Nephron (organoid): ENCODE data around the gene NPW.

ENCODE experiments used
- H3K27ac Mint-ChIP-seq, 3 experiments: 2 replicates each; pipeline ENCODE4 v1.8.0; 2020; ENCODE audit warnings: mixed read lengths in 3 of 3, mild to moderate bottlenecking in 2 of 3, moderate library complexity in 1 of 3
- H3K27me3 Mint-ChIP-seq: 2 replicates; pipeline ENCODE4 v1.8.0; 2021; ENCODE audit warnings: low read depth, mild to moderate bottlenecking, moderate library complexity, mixed read lengths
- H3K36me3 Mint-ChIP-seq: 2 replicates; pipeline ENCODE4 v1.8.0; 2020; ENCODE audit warnings: low read depth, mixed read lengths
- H3K4me1 Mint-ChIP-seq: 2 replicates; pipeline ENCODE4 v1.8.0; 2020; ENCODE audit warnings: mixed read lengths
- H3K4me3 Mint-ChIP-seq, 3 experiments: 2 replicates each; pipeline ENCODE4 v1.8.0; 2020; ENCODE audit warnings: mild to moderate bottlenecking in 3 of 3, mixed read lengths in 3 of 3, moderate library complexity in 2 of 3
- H3K9me3 Mint-ChIP-seq: 2 replicates; pipeline ENCODE4 v1.8.0; 2020; ENCODE audit warnings: mixed read lengths
- CTCF ChIP-seq, 3 experiments: fragments of 200-600 bp; sonication (generic); IDR thresholded peaks; one replicate each; pipeline ENCODE4 v1.5.0; 2021; ENCODE audit warnings: antibody characterized with exemption in 3 of 3; ENCODE audit not compliant: unreplicated experiment in 3 of 3

Gene NPW

GRCh38 chr16:2061023-2061422 lies 41.4 kb downstream of the NPW start:
- TF ChIP-seq CTCF (IDR thresholded peaks at IDR 0.05; ENCODE audit: unreplicated experiment in 3 of 3) = no peak
- Mint-ChIP-seq H3K4me3 (no peak overlapping the region), H3K27ac (no peak overlapping the region), H3K9me3 (no peaks in the 10 kb centered on the region), H3K27me3 (peaks cover 4% of the 10 kb centered on the region), H3K36me3 (peaks cover 17% of the 10 kb centered on the region), H3K4me1 (no peaks in the 10 kb centered on the region)

- H3K27ac Mint-ChIP-seq = no peak overlapping the region
- H3K36me3 Mint-ChIP-seq = peaks cover 19% of the 10 kb centered on the region
- no peaks in the 10 kb centered on the region for H3K9me3 Mint-ChIP-seq
- TF ChIP-seq CTCF (IDR thresholded peaks at IDR 0.05; ENCODE audit: unreplicated experiment in 3 of 3) = no peak
- peaks cover 4% of the 10 kb centered on the region for H3K27me3 Mint-ChIP-seq
- no peaks in the 10 kb centered on the region for H3K4me1 Mint-ChIP-seq
- H3K4me3 Mint-ChIP-seq = no peak overlapping the region
Measured at GRCh38 chr16:2061526-2061925, 41.9 kb downstream of the NPW start.

- Mint-ChIP-seq H3K9me3 (no peaks in the 10 kb centered on the region), H3K36me3 (peaks cover 26% of the 10 kb centered on the region), H3K27me3 (no peaks in the 10 kb centered on the region), H3K4me3 (no peak overlapping the region), H3K27ac (no peak overlapping the region), H3K4me1 (no peaks in the 10 kb centered on the region)
- no peak for TF ChIP-seq CTCF (IDR thresholded peaks at IDR 0.05; ENCODE audit: unreplicated experiment in 3 of 3)
Measured at GRCh38 chr16:2062801-2063200, 43.2 kb downstream of the NPW start.

- Mint-ChIP-seq H3K4me3 (no peak overlapping the region), H3K27me3 (no peaks in the 10 kb centered on the region), H3K9me3 (no peaks in the 10 kb centered on the region), H3K36me3 (peaks cover 27% of the 10 kb centered on the region), H3K4me1 (no peaks in the 10 kb centered on the region), H3K27ac (no peak overlapping the region)
- TF ChIP-seq CTCF (IDR thresholded peaks at IDR 0.05; ENCODE audit: unreplicated experiment in 3 of 3) = no peak
Measured at GRCh38 chr16:2063861-2064260, 44.3 kb downstream of the NPW start.

- no peak for TF ChIP-seq CTCF (IDR thresholded peaks at IDR 0.05; ENCODE audit: unreplicated experiment in 3 of 3)
- Mint-ChIP-seq H3K9me3 (no peaks in the 10 kb centered on the region), H3K36me3 (peaks cover 30% of the 10 kb centered on the region), H3K4me1 (no peaks in the 10 kb centered on the region), H3K27ac (no peak overlapping the region), H3K27me3 (no peaks in the 10 kb centered on the region), H3K4me3 (no peak overlapping the region)
Measured at GRCh38 chr16:2064368-2064945, 44.9 kb downstream of the NPW start.

- Mint-ChIP-seq H3K36me3 (peaks cover 39% of the 10 kb centered on the region), H3K9me3 (no peaks in the 10 kb centered on the region), H3K4me3 (no peak overlapping the region), H3K27me3 (no peaks in the 10 kb centered on the region), H3K4me1 (no peaks in the 10 kb centered on the region), H3K27ac (no peak overlapping the region)
- TF ChIP-seq CTCF (IDR thresholded peaks at IDR 0.05; ENCODE audit: unreplicated experiment in 3 of 3) = no peak
Measured at GRCh38 chr16:2066139-2066538, 46.6 kb downstream of the NPW start.
